EH (cell line): ENCODE results near the gene OSCAR.
"Not testable (repeated sequence)": the region's sequence is repeated elsewhere in the genome, so short reads cannot be mapped to it uniquely, and the experiment has no call there.

Experiments
- DNase-seq: peaks from one replicate; pipeline ENCODE4 v3.0.0-alpha.2; 2015; ENCODE audit warnings: low read depth

OSCAR gene

GRCh38 chr19:54125713-54126112 is 25.1 kb upstream of the OSCAR start:
- no peak for DNase-seq

- DNase-seq, result no peak
Measured at GRCh38 chr19:54124393-54124792, 23.8 kb upstream of the OSCAR start.

GRCh38 chr19:54123682-54124081 is 23.1 kb upstream of the OSCAR start:
- no peak for DNase-seq

- DNase-seq, result no peak
Measured at GRCh38 chr19:54121259-54121658, 20.7 kb upstream of the OSCAR start.

- peak; percentile 97 for DNase-seq
Measured at GRCh38 chr19:54115109-54116063, 14.8 kb upstream of the OSCAR start, which contains the start of the genes PRPF31 and TFPT. TSS of gene PRPF31 (plus strand) at chr19:54115754. CDS start at chr19:54118279, 2,525 bp downstream. TSS of gene TFPT (minus strand) at chr19:54115657. CDS start at chr19:54115269, 388 bp downstream.

GRCh38 chr19:54114340-54115108 is 13.9 kb upstream of the OSCAR start:
- peak; percentile 61 for DNase-seq

GRCh38 chr19:54109651-54110050 is 9.0 kb upstream of the OSCAR start:
- no peak for DNase-seq

GRCh38 chr19:54108496-54108895 is 7.9 kb upstream of the OSCAR start:
- DNase-seq, result no peak

GRCh38 chr19:54107876-54108490 is 7.4 kb upstream of the OSCAR start:
- DNase-seq, result no peak

GRCh38 chr19:54106716-54107115 is 6.1 kb upstream of the OSCAR start:
- no peak for DNase-seq

- no peak for DNase-seq
Measured at GRCh38 chr19:54105796-54106195, 5.2 kb upstream of the OSCAR start.

- DNase-seq, result no peak
Measured at GRCh38 chr19:54104998-54105715, 4.6 kb upstream of the OSCAR start.

- DNase-seq, result peak; percentile 98
Measured at GRCh38 chr19:54102421-54103169, 2.0 kb upstream of the OSCAR start, which contains the start of gene NDUFA3. TSS of gene NDUFA3 (plus strand) at chr19:54102855. CDS start at chr19:54102879, 24 bp downstream.

- DNase-seq, result not testable (repeated sequence)
Measured at GRCh38 chr19:54099903-54100255, 724 bp downstream of the OSCAR start.

- no peak for DNase-seq
Measured at GRCh38 chr19:54099190-54099902, 1.3 kb downstream of the OSCAR start.

GRCh38 chr19:54096617-54097106 is 3.9 kb downstream of the OSCAR start:
- DNase-seq, result peak; percentile 48

GRCh38 chr19:54095859-54096616 is 4.6 kb downstream of the OSCAR start:
- peak; percentile 50 for DNase-seq

- DNase-seq, result no peak
Measured at GRCh38 chr19:54095136-54095858, 5.3 kb downstream of the OSCAR start.
